Heart left ventricle (tissue), 13 donors: Measurements from ENCODE around the gene GHSR.

ENCODE experiments used
- CTCF ChIP-seq, 12 donors: fragments of 200-600 bp; sonication (generic) in 4 of 12; IDR thresholded peaks; one replicate each; pipeline versions ENCODE4 v1.5.0 to v1.8.0; 2018 to 2022; ENCODE audit warnings: antibody characterized with exemption in 12 of 12, mild to moderate bottlenecking in 5 of 12
- POLR2A ChIP-seq, 2 donors: fragments of 450-650 bp; IDR thresholded peaks; one replicate each; pipeline ENCODE4 v1.6.1; 2017; ENCODE audit warnings: antibody characterized with exemption in 2 of 2, mild to moderate bottlenecking in 2 of 2, moderate library complexity in 2 of 2
- donor health status: ischemic (EF 13 %, LVEDD 7.1; RV severe dilation, severe dysfunction).
- donor health status: DM: no; HTN: yes; CAD: no.
- donor health status: DM: no; HTN: no; CAD: no.
- donor health status: ischemic (EF 25% LVEDD 6.9; RV normal size, moderate dysfunction).
- donor health status: ischemic (EF 25% LVEDD 5.7; RV mildly dilated, moderate dysfunction).
- donor health status: ischemic (EF 35%, LVEDD 5.7; RV mildly dilated, moderate dysfunction).
- donor health status: nonischemic (EF 11% LVEDD 7.7; RV severe dilation, severe dysfunction).
- donor health status: DM: yes; HTN: yes; CAD: no.
- donor health status: PGD.
- donor health status: ischemic (EF 29% LVEDD 5.4; RV normal size, mild dysfunction).
- donor health status: nonischemic (EF 23%, LVEDD 6.1; RV moderate dilation, normal function).

- TF ChIP-seq CTCF (IDR thresholded peaks at IDR 0.05): no peak
- no peak for TF ChIP-seq POLR2A (IDR thresholded peaks at IDR 0.05)
Observed at GRCh38 chr3:172411478-172411947, 36.7 kb downstream of the GHSR start.
